BJ (cell line): ENCODE data around the gene TNS3. TPM values are rescaled to one million over a fixed set of nuclear protein-coding genes. Genes with fewer than 3 reads are reported as not detected.

Experiments used
- CTCF ChIA-PET: fragments of 350-600 bp; formaldehyde crosslinking; extraction: SDS; loops from one replicate; lab custom pipeline; 2021; ENCODE audit warnings: antibody characterized with exemption, inconsistent platforms; lab: Yijun Ruan, JAX
- POLR2A ChIA-PET: fragments of 300-600 bp; sonication (Branson Sonifier 250); formaldehyde crosslinking; extraction: SDS; loops from one replicate; lab custom pipeline; 2021; ENCODE audit warnings: antibody characterized with exemption; lab: Charles Lee
- DNase-seq: peaks from one replicate; pipeline ENCODE4 v3.0.0-alpha.2; 2011; ENCODE audit warnings: low read depth
- H3K27me3 ChIP-seq: 2 replicates; pipeline ENCODE4 v1.6.0; 2011; ENCODE audit warnings: low read length; ENCODE audit not compliant: control insufficient read depth, insufficient read depth
- H3K36me3 ChIP-seq: 2 replicates; pipeline ENCODE4 v1.5.1; 2011; ENCODE audit warnings: low read length; ENCODE audit not compliant: control insufficient read depth, insufficient read depth
- H3K4me3 ChIP-seq: 2 replicates; pipeline ENCODE4 v1.5.1; 2011; ENCODE audit warnings: low read depth, mild to moderate bottlenecking, control low read depth, low read length
- CTCF ChIP-seq: IDR thresholded peaks from 2 replicates; pipeline ENCODE4 v1.5.1; 2011; ENCODE audit warnings: low read depth, mild to moderate bottlenecking, control low read depth, inconsistent platforms, low read length, moderate library complexity; ENCODE audit not compliant: insufficient read depth
- polyA plus RNA-seq: library from polyadenylated mRNA; depleted of rRNA; stranded (reverse); fragments of >200 nt; gene quantifications from 2 replicates; pipeline ENCODE4 v1.2.3, GENCODE V29; 2011

Gene TNS3
- polyA plus RNA-seq, 1 experiment = 126 TPM

GRCh38 chr7:47401611-47402570 lies 180.0 kb downstream of the TNS3 start:
- POLR2A ChIA-PET = no interaction called here
- CTCF ChIA-PET = interaction anchor here (0.9 to 1.1 kb wide), 4 partner anchors 9 to 708 kb away, joined by 3 to 4 read pairs (median 4); no protein-coding TSS in a partner anchor
- Histone ChIP-seq H3K27me3 (no peaks in the 10 kb centered on the region), H3K4me3 (no peak overlapping the region), H3K36me3 (peaks cover 32% of the 10 kb centered on the region)
- TF ChIP-seq CTCF = no peak
- no peak for DNase-seq

- no peak for TF ChIP-seq CTCF
- POLR2A ChIA-PET = no interaction called here
- no peak for DNase-seq
- no peak overlapping the region for H3K4me3 ChIP-seq
- CTCF ChIA-PET = interaction anchor here (0.6 to 1.1 kb wide), 4 partner anchors 8 to 709 kb away, joined by 3 to 4 read pairs (median 4); no protein-coding TSS in a partner anchor
- no peaks in the 10 kb centered on the region for H3K27me3 ChIP-seq
- H3K36me3 ChIP-seq = peaks cover 33% of the 10 kb centered on the region
Observed at GRCh38 chr7:47400741-47401206, 181.1 kb downstream of the TNS3 start.

GRCh38 chr7:47400001-47400400 lies 181.9 kb downstream of the TNS3 start:
- no peak for DNase-seq
- no peak for TF ChIP-seq CTCF
- Histone ChIP-seq H3K36me3 (peaks cover 36% of the 10 kb centered on the region), H3K4me3 (no peak overlapping the region), H3K27me3 (no peaks in the 10 kb centered on the region)
- ChIA-PET POLR2A (no interaction called here), CTCF (no interaction called here)

- no peaks in the 10 kb centered on the region for H3K27me3 ChIP-seq
- TF ChIP-seq CTCF = no peak
- DNase-seq = no peak
- CTCF ChIA-PET = interaction anchor here (1.0 kb wide), 1 partner anchor 15 kb away, joined by 4 read pairs; no protein-coding TSS in a partner anchor
- H3K36me3 ChIP-seq = peaks cover 51% of the 10 kb centered on the region
- POLR2A ChIA-PET = no interaction called here
- no peak overlapping the region for H3K4me3 ChIP-seq
Observed at GRCh38 chr7:47394751-47395252, 187.1 kb downstream of the TNS3 start.

GRCh38 chr7:47394216-47394615 lies 187.7 kb downstream of the TNS3 start:
- no peak for DNase-seq
- POLR2A ChIA-PET = no interaction called here
- Histone ChIP-seq H3K4me3 (no peak overlapping the region), H3K27me3 (no peaks in the 10 kb centered on the region), H3K36me3 (peaks cover 54% of the 10 kb centered on the region)
- TF ChIP-seq CTCF = no peak
- CTCF ChIA-PET = no interaction called here
